Transverse colon (tissue), 4 donors: ENCODE data around the gene CYP4A11. TPM values are rescaled to one million over a fixed set of nuclear protein-coding genes. Genes with fewer than 3 reads are reported as not detected.
"Not testable (repeated sequence)": the region's sequence is repeated elsewhere in the genome, so short reads cannot be mapped to it uniquely, and the experiment has no call there.

ENCODE experiments used
- DNase-seq: peaks from one replicate; pipeline ENCODE4 v3.0.0-alpha.2; 2019
- H3K27ac ChIP-seq, 4 donors: fragments of 200-600 bp; sonication (generic); 2 replicates each; pipeline ENCODE4 v1.5.1; 2016 to 2018; ENCODE audit warnings: inconsistent platforms in 4 of 4
- H3K27me3 ChIP-seq: fragments of 200-600 bp; sonication (generic); 2 replicates; pipeline ENCODE4 v1.5.1; 2017; ENCODE audit warnings: inconsistent platforms
- H3K36me3 ChIP-seq, 4 donors: fragments of 200-600 bp; sonication (generic); 2 replicates each; pipeline ENCODE4 v1.5.1; 2017 to 2019; ENCODE audit warnings: inconsistent platforms in 4 of 4
- H3K4me1 ChIP-seq, 4 donors: fragments of 200-600 bp; sonication (generic); 2 replicates each; pipeline ENCODE4 v1.5.1; 2017 to 2020; ENCODE audit warnings: inconsistent platforms in 4 of 4
- H3K4me3 ChIP-seq, 4 donors: fragments of 200-600 bp; sonication (generic); 1 replicate in 1 of 4; 2 replicates in 3 of 4; pipeline versions ENCODE4 v1.5.1 to v1.6.1; 2017 to 2019; ENCODE audit warnings: inconsistent platforms in 4 of 4
- H3K9me3 ChIP-seq, 2 donors: fragments of 200-600 bp; sonication (generic); 2 replicates each; pipeline ENCODE4 v1.5.1; 2017 to 2019; ENCODE audit warnings: inconsistent platforms in 2 of 2
- EP300 ChIP-seq: sonication (generic); formaldehyde crosslinking; IDR thresholded peaks from one replicate; pipeline ENCODE4 v1.6.1; 2017; ENCODE audit warnings: antibody characterized with exemption, low read depth
- POLR2A ChIP-seq: fragments of 450-650 bp; IDR thresholded peaks from one replicate; pipeline ENCODE4 v1.6.1; 2016; ENCODE audit warnings: antibody characterized with exemption, mild to moderate bottlenecking, moderate library complexity
- POLR2AphosphoS5 ChIP-seq, 3 donors: sonication (generic); formaldehyde crosslinking; IDR thresholded peaks; one replicate each; pipeline ENCODE4 v1.6.1; 2016; ENCODE audit warnings: antibody characterized with exemption in 3 of 3
- WGBS, 2 donors: methylation state at CpG; one replicate each; pipeline ENCODE4 v1.1.5; 2018; ENCODE audit warnings: low coverage in 1 of 2; 5-methylcytosine and 5-hydroxymethylcytosine counted together
- in situ Hi-C, 4 donors: fragments of 200-750 bp; cut with MboI; loops; one replicate each; pipeline versions ENCODE4 v1.15.0 to v1.15.1; 2017; ENCODE audit warnings: low sequenced_read_pairs in 3 of 4, low pct_ligation_motif_present in 1 of 4, low pct_unique_long_range_greater_than_20kb in 1 of 4
- intact Hi-C: fragments of 100-400 bp; cut with DNase I; formaldehyde crosslinking; loops from one replicate; pipeline ENCODE4 v1.15.1; 2023; ENCODE audit warnings: low total_unique reads
- total RNA-seq, 4 donors: library from RNA; depleted of rRNA; stranded (reverse); fragments of >200 nt; gene quantifications; one replicate each; pipeline ENCODE4 v1.1.0, GENCODE V29; 2016
- TF ChIP-seq, protein P1 (sequence below), 5 experiments: fragments of 200-600 bp in 3 of 5; fragments of 450-650 bp in 2 of 5; sonication (generic) in 3 of 5; IDR thresholded peaks; 1 replicate in 2 of 5; 2 replicates in 3 of 5; pipeline ENCODE4 v1.5.1; 2016 to 2017; ENCODE audit warnings: antibody characterized with exemption in 5 of 5, inconsistent platforms in 3 of 5, mild to moderate bottlenecking in 2 of 5, moderate library complexity in 1 of 5

CYP4A11 gene, protein sequence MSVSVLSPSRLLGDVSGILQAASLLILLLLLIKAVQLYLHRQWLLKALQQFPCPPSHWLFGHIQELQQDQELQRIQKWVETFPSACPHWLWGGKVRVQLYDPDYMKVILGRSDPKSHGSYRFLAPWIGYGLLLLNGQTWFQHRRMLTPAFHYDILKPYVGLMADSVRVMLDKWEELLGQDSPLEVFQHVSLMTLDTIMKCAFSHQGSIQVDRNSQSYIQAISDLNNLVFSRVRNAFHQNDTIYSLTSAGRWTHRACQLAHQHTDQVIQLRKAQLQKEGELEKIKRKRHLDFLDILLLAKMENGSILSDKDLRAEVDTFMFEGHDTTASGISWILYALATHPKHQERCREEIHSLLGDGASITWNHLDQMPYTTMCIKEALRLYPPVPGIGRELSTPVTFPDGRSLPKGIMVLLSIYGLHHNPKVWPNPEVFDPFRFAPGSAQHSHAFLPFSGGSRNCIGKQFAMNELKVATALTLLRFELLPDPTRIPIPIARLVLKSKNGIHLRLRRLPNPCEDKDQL
- total RNA-seq, result not detected

GRCh38 chr1:46941135-46941694 is at the start of gene CYP4A11:
Gene CYP4A11 (minus strand): TSS chr1:46941476. CDS start chr1:46941433, 43 bp downstream.
- 67% methylated on average over 5 of the region's 5 CpGs; no CpG with 5 or more reads in 1 of the 2 donors for WGBS, 2 donors
- peaks cover 0 to 4% (median 0%) of the 10 kb centered on the region in 4 donors for H3K4me1 ChIP-seq
- TF ChIP-seq EP300 (no peak), POLR2A (no peak), POLR2AphosphoS5 (IDR thresholded peaks at IDR 0.05) (no peak)
- TF ChIP-seq, protein P1, sequence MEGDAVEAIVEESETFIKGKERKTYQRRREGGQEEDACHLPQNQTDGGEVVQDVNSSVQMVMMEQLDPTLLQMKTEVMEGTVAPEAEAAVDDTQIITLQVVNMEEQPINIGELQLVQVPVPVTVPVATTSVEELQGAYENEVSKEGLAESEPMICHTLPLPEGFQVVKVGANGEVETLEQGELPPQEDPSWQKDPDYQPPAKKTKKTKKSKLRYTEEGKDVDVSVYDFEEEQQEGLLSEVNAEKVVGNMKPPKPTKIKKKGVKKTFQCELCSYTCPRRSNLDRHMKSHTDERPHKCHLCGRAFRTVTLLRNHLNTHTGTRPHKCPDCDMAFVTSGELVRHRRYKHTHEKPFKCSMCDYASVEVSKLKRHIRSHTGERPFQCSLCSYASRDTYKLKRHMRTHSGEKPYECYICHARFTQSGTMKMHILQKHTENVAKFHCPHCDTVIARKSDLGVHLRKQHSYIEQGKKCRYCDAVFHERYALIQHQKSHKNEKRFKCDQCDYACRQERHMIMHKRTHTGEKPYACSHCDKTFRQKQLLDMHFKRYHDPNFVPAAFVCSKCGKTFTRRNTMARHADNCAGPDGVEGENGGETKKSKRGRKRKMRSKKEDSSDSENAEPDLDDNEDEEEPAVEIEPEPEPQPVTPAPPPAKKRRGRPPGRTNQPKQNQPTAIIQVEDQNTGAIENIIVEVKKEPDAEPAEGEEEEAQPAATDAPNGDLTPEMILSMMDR (IDR thresholded peaks at IDR 0.05), result no peak

DNA sequence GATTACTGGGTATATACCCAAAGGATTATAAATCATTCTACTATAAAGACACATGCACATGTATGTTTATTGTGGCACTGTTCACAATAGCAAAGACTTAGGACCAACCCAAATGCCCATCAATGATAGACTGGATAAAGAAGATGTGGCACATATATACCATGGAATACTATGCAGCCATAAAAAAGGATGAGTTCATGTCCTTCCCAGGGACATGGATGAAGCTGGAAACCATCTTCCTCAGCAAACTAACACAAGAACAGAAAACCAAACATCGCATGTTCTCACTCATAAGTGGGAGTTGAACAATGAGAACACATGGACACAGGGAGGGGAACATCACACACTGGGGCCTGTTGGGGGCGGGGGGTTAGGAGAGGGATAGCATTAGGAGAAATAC is 49.3 kb upstream of the CYP4A11 start:
- in situ Hi-C loops, result loop anchor here in 1 of 4 donors (25.0 kb wide), 1 partner anchor 253 kb away; no protein-coding TSS in a partner anchor
- H3K36me3 ChIP-seq, H3K4me3 ChIP-seq, intact Hi-C loops, H3K4me1 ChIP-seq, H3K27ac ChIP-seq, DNase-seq, H3K9me3 ChIP-seq, H3K27me3 ChIP-seq: not testable (repeated sequence)
- WGBS, 2 donors, result 75% methylated on average over 2 of the region's 2 CpGs; no CpG with 5 or more reads in 1 of the 2 donors

More at GRCh38 chr1:46941135-46941694, at the start of gene CYP4A11:
- H3K36me3 ChIP-seq, result no peaks in the 10 kb centered on the region
- DNase-seq, result no peak
- no peak within 1 kb of the TSS for H3K4me3 ChIP-seq
- intact Hi-C loops, result no loop called here
- H3K9me3 ChIP-seq, result no peaks in the 10 kb centered on the region
- in situ Hi-C loops, result no loop called here
- no peak within 1 kb of the TSS for H3K27ac ChIP-seq
- H3K27me3 ChIP-seq, result no peaks in the 10 kb centered on the region

GRCh38 chr1:46983830-46984586 is 42.7 kb upstream of the CYP4A11 start:
- H3K27ac ChIP-seq, result no peak overlapping the region
- TF ChIP-seq, protein P1 (IDR thresholded peaks at IDR 0.05), result no peak
- TF ChIP-seq EP300 (no peak), POLR2A (no peak), POLR2AphosphoS5 (IDR thresholded peaks at IDR 0.05) (no peak)
- in situ Hi-C loops (loop anchor here in 1 of 4 donors (25.0 kb wide), 1 partner anchor 247 kb away; no protein-coding TSS in a partner anchor), intact Hi-C loops (no loop called here)
- no peaks in the 10 kb centered on the region for H3K27me3 ChIP-seq
- no peak overlapping the region for H3K4me3 ChIP-seq
- H3K9me3 ChIP-seq, result peaks cover 0 to 3% of the 10 kb centered on the region in 2 donors
- H3K36me3 ChIP-seq, result no peaks in the 10 kb centered on the region
- 47% methylated on average over 2 of the region's 3 CpGs; no CpG with 5 or more reads in 1 of the 2 donors for WGBS, 2 donors
- H3K4me1 ChIP-seq, result no peaks in the 10 kb centered on the region
- no peak for DNase-seq

GRCh38 chr1:46983166-46983829 is 42.0 kb upstream of the CYP4A11 start:
- WGBS, 2 donors, result 48% methylated on average over 7 of the region's 7 CpGs; no CpG with 5 or more reads in 1 of the 2 donors
- no peaks in the 10 kb centered on the region for H3K27me3 ChIP-seq
- in situ Hi-C loops, result loop anchor here in 1 of 4 donors (25.0 kb wide), 1 partner anchor 246 kb away; no protein-coding TSS in a partner anchor
- intact Hi-C loops, result no loop called here
- H3K9me3 ChIP-seq, result peaks cover 0 to 3% of the 10 kb centered on the region in 2 donors
- H3K4me3 ChIP-seq, result no peak overlapping the region
- H3K27ac ChIP-seq, result no peak overlapping the region
- no peaks in the 10 kb centered on the region for H3K36me3 ChIP-seq
- TF ChIP-seq, protein P1 (IDR thresholded peaks at IDR 0.05), result no peak
- TF ChIP-seq POLR2AphosphoS5 (IDR thresholded peaks at IDR 0.05) (no peak), POLR2A (no peak)
- no peaks in the 10 kb centered on the region for H3K4me1 ChIP-seq
- no peak for DNase-seq
